Measurements from ENCODE around the gene MN1.

Gene MN1

GRCh38 chr22:27775087-27775698, 26.4 kb downstream of the MN1 start:
- no peak for ATAC-seq

DNA sequence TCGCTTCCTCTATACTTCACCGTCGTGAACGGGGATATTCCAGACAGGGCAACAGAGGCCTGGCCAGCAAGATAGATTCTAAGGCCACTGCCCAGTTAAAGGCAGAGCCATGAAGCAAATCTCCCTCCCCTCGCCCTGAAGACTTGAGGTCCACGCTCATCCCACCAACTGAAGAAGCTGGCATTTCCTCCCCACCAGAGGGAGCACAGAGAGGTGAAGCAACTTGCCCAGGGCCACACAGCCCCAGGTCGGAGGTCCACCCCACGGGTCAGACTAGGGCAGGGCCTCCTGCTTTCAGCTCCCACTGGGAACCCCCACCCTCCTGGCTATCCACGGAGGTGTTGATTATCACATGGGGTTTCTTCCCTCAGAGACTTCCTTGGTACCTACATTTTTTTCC, 27.4 kb downstream of the MN1 start:
- ATAC-seq: no peak
- no peak for TF ChIP-seq ARNTL (CRISPR knock-in tag; IDR thresholded peaks at IDR 0.05; ENCODE audit: borderline replicate concordance, low read depth)
- no peak for TF ChIP-seq ISL1 (CRISPR knock-in tag; IDR thresholded peaks at IDR 0.05)
- TF ChIP-seq TCF4 (CRISPR knock-in tag; IDR thresholded peaks at IDR 0.05; ENCODE audit: borderline replicate concordance): no peak
- TF ChIP-seq BACH2 (CRISPR knock-in tag; IDR thresholded peaks at IDR 0.05; ENCODE audit: borderline replicate concordance): no peak
- TF ChIP-seq OSR1 (CRISPR knock-in tag; IDR thresholded peaks at IDR 0.05): no peak
- no peak for TF ChIP-seq PPARA (CRISPR knock-in tag; IDR thresholded peaks at IDR 0.05; ENCODE audit: borderline replicate concordance)
- TF ChIP-seq GLIS3 (CRISPR knock-in tag; IDR thresholded peaks at IDR 0.05): no peak
- no peak for TF ChIP-seq TOX (CRISPR knock-in tag; IDR thresholded peaks at IDR 0.05; ENCODE audit: borderline replicate concordance)
- TF ChIP-seq CSRNP3 (CRISPR knock-in tag; IDR thresholded peaks at IDR 0.05): no peak
- no peak for TF ChIP-seq ZFP3 (CRISPR knock-in tag; IDR thresholded peaks at IDR 0.05)
- no peak for TF ChIP-seq PATZ1 (CRISPR knock-in tag; IDR thresholded peaks at IDR 0.05; ENCODE audit: borderline replicate concordance)
- TF ChIP-seq, protein P1, sequence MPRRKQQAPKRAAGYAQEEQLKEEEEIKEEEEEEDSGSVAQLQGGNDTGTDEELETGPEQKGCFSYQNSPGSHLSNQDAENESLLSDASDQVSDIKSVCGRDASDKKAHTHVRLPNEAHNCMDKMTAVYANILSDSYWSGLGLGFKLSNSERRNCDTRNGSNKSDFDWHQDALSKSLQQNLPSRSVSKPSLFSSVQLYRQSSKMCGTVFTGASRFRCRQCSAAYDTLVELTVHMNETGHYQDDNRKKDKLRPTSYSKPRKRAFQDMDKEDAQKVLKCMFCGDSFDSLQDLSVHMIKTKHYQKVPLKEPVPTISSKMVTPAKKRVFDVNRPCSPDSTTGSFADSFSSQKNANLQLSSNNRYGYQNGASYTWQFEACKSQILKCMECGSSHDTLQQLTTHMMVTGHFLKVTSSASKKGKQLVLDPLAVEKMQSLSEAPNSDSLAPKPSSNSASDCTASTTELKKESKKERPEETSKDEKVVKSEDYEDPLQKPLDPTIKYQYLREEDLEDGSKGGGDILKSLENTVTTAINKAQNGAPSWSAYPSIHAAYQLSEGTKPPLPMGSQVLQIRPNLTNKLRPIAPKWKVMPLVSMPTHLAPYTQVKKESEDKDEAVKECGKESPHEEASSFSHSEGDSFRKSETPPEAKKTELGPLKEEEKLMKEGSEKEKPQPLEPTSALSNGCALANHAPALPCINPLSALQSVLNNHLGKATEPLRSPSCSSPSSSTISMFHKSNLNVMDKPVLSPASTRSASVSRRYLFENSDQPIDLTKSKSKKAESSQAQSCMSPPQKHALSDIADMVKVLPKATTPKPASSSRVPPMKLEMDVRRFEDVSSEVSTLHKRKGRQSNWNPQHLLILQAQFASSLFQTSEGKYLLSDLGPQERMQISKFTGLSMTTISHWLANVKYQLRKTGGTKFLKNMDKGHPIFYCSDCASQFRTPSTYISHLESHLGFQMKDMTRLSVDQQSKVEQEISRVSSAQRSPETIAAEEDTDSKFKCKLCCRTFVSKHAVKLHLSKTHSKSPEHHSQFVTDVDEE (CRISPR knock-in tag; IDR thresholded peaks at IDR 0.05): no peak
- TF ChIP-seq ZNF70 (CRISPR knock-in tag; IDR thresholded peaks at IDR 0.05): no peak
- no peak for TF ChIP-seq RARB (CRISPR knock-in tag; IDR thresholded peaks at IDR 0.05)

More at GRCh38 chr22:27775087-27775698, 26.4 kb downstream of the MN1 start:
- TF ChIP-seq RARB (CRISPR knock-in tag; IDR thresholded peaks at IDR 0.05) (no peak), ZFP30 (CRISPR knock-in tag; IDR thresholded peaks at IDR 0.05) (no peak), ZNF70 (CRISPR knock-in tag; IDR thresholded peaks at IDR 0.05) (no peak), TOX (CRISPR knock-in tag; IDR thresholded peaks at IDR 0.05; ENCODE audit: borderline replicate concordance) (no peak), ZC3H10 (CRISPR knock-in tag; IDR thresholded peaks at IDR 0.05) (no peak), CSDC2 (CRISPR knock-in tag; IDR thresholded peaks at IDR 0.05) (no peak), ISL1 (CRISPR knock-in tag; IDR thresholded peaks at IDR 0.05) (no peak), ZNF565 (CRISPR knock-in tag; conservative IDR thresholded peaks at IDR 0.05; ENCODE audit: low read depth) (no peak), BACH2 (CRISPR knock-in tag; IDR thresholded peaks at IDR 0.05; ENCODE audit: borderline replicate concordance) (no peak), PATZ1 (CRISPR knock-in tag; IDR thresholded peaks at IDR 0.05; ENCODE audit: borderline replicate concordance) (no peak), OSR1 (CRISPR knock-in tag; IDR thresholded peaks at IDR 0.05) (no peak), ARNTL (CRISPR knock-in tag; IDR thresholded peaks at IDR 0.05; ENCODE audit: borderline replicate concordance, low read depth) (no peak), SNAI2 (CRISPR knock-in tag; IDR thresholded peaks at IDR 0.05) (no peak), ESRRG (CRISPR knock-in tag; IDR thresholded peaks at IDR 0.05) (no peak)
- TF ChIP-seq, protein P1 (CRISPR knock-in tag; IDR thresholded peaks at IDR 0.05): no peak
- TF ChIP-seq, protein P2, sequence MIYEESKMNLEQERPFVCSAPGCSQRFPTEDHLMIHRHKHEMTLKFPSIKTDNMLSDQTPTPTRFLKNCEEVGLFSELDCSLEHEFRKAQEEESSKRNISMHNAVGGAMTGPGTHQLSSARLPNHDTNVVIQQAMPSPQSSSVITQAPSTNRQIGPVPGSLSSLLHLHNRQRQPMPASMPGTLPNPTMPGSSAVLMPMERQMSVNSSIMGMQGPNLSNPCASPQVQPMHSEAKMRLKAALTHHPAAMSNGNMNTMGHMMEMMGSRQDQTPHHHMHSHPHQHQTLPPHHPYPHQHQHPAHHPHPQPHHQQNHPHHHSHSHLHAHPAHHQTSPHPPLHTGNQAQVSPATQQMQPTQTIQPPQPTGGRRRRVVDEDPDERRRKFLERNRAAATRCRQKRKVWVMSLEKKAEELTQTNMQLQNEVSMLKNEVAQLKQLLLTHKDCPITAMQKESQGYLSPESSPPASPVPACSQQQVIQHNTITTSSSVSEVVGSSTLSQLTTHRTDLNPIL (CRISPR knock-in tag; IDR thresholded peaks at IDR 0.05; ENCODE audit: low read depth): no peak
- TF ChIP-seq, protein P3, sequence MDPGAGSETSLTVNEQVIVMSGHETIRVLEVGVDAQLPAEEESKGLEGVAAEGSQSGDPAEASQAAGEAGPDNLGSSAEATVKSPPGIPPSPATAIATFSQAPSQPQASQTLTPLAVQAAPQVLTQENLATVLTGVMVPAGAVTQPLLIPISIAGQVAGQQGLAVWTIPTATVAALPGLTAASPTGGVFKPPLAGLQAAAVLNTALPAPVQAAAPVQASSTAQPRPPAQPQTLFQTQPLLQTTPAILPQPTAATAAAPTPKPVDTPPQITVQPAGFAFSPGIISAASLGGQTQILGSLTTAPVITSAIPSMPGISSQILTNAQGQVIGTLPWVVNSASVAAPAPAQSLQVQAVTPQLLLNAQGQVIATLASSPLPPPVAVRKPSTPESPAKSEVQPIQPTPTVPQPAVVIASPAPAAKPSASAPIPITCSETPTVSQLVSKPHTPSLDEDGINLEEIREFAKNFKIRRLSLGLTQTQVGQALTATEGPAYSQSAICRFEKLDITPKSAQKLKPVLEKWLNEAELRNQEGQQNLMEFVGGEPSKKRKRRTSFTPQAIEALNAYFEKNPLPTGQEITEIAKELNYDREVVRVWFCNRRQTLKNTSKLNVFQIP (CRISPR knock-in tag; IDR thresholded peaks at IDR 0.05; ENCODE audit: borderline replicate concordance, low read depth): no peak

Data from SK-N-SH treated with all-trans-retinoic acid at 6 μM for 48 hours (cell line).